Renal cortical epithelial cell (primary cell): ENCODE data around the gene KRTAP12-1. TPM values are rescaled to one million over a fixed set of nuclear protein-coding genes. Genes with fewer than 3 reads are reported as not detected.
"Not testable (repeated sequence)": the region's sequence is repeated elsewhere in the genome, so short reads cannot be mapped to it uniquely, and the experiment has no call there.

ENCODE experiments used
- DNase-seq: peaks from one replicate; pipeline ENCODE4 v3.0.0-alpha.2; 2011; ENCODE audit warnings: low read depth
- total RNA-seq: library from RNA; depleted of rRNA; stranded (reverse); fragments of >200 nt; gene quantifications from 2 replicates; pipeline ENCODE4 v1.2.3, GENCODE V29; 2014

The KRTAP12-1 gene
- total RNA-seq, 1 donor from 2014 or later: not detected

DNA sequence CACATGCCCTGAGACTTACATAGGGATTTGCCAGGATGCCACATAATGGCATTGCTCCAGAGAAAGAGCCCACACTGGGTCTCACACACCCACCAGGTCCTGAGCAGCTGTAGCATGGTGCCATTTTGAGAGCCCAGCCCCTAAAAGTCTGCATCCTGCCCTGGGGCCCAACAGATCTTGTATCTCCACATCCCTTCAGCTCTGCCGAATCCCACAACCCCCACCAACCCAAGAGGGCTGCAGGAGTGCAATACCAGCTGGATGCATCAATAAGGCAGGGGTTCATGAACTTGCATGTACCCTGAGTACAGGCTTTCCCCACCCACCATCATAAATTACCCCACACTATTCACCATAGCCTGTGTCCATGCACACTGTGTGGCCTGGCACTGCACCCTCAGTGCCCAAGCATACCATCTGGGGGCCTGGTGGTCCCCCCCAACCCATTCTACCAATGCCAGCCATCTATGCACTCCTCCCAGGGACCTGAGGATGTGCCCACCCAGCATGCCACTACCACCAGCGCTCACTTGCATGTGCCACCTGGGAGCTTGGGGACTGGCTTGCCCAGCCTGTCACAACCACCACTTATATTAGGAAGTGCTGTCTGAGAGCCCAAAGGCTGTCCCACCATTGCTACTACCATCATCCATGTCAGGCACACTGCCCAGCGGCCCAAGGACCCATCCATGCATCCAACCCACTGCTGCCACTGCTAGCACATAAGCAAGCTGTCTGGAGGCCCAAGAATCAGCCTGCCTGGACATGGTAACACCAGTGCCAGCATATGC lies 11.1 kb downstream of the KRTAP12-1 start:
- DNase-seq: no peak

DNA sequence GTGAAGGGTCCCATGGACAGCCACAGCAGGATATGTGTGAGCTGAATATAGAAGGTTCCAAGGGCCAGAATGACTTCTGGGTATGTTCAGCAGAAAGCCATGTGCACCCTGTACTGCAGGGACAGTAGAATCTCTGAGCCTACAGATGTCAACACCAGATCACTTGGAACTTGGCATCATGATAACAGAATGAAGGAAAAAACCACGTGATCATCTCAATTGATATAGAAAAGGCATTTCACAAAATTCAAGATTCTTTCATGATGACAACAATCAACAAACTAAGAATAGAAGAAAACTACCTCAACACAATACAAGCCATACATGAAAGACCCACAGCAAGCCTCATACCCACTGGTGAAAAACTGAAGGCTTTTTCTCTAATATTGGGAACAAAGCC lies 14.4 kb downstream of the KRTAP12-1 start:
- no peak for DNase-seq

DNA sequence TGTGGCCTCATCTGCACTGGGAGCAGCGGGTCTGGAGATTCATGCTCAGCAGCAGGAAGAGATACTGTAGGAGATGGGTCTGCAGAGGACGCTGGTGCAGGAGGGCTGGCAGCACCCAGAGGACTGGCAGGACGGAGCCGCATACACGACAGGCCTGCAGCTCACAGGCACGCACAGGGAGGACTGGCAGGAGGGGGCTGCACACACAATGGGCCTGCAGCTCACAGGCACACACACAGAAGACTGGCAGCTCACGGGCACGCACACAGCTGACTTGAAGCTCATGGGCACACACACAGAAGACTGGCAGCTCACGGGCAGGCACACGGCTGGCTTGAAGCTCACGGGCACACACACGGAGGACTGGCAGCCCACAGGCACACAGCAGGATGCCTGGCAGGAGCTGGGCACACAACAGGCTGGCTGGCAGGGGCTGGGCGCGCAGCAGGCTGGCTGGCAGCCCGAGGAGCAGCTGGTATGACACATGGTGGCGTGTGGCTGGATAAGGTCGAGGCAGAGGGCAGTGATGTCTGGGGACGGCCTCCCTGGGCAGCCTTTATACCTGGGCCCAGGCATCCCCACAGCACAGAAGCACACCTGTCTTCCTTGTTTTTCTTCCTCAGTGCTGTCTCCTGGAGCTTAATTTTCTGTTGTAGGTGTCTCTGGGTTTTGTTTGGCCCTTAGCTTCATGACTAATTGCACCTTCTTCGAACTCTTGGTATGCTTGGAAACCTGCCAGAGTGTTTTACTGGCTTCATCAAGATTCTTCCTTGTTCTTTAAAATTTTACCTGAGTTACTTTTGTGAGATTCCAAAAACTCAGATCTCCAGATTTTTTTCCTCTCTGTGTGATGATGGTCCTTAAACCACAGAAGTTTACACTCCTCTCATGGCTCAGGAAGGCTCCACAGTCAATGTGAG lies 15.3 kb downstream of the KRTAP12-1 start, which contains the start of gene KRTAP12-2:
TSS of gene KRTAP12-2 (minus strand) at position 527 of the 920 bp plus-strand sequence. CDS start at position 486, 41 bp downstream.
- DNase-seq: no peak

DNA sequence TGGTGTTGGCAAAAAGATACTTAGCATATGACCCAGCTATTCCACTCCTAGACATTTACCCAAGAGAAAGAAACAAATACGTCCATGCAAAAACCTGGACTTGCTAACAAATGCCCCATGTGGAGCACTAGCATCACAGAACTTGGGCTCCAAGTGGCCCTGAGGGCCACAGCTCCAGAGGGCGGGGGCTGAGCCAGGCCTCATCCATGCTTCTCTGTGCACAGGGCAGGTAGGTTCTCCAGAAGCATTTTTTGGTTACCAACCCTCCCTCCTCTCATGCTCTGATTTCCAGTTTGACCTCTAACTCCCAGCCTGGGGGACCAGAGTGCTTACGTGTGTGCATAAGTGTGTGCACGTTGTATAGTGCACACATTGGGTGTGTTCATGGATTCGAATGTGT lies 17.3 kb downstream of the KRTAP12-1 start:
- no peak for DNase-seq

DNA sequence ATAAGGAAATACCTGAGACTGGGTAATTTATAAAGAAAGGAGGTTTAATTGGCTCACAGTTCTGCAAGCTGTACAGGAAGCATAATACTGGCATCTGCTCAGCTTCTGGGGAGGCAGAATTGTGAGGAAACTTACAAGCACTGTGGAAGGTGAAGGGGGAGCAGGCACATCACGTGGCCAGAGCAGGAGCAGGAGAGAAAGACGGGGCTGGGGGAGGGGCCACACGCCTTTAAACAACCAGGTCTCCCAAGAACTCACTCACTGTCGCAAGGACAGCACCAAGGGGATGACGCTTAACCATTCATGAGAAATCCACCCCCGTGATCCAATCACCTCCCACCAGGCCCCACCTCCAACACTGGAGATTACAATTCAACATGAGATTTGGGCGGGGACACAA lies 20.4 kb downstream of the KRTAP12-1 start:
- not testable (repeated sequence) for DNase-seq

DNA sequence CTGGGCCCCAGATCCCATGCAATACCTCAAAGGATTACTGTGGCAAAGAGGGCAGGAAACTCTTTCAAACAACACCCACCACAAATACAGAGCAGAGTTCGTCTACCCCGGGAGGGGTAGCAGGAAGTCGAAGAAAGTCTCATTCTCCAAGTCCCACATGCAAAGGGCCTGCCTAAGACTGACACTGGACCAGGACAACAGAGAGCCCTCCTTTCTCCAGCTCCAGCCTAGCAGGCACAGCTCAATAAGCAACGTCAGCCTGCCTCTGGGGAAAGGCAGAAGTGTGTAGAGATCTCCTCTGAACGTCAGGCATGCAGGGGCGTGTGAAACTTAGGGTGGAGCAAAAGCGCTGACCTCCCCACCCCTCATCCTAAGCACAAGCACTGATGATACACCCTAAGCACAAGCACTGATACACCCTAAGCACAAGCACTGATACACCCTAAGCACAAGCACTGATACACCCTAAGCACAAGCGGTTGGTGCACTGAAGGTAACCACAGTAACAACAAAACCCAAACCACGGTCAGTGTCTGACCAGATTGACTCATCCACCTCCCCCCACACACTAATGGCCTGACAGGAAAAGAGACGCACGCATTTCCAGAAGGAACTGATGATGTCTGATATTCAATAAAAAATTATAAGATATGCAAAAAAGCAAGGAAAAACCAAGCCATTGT lies 22.9 kb downstream of the KRTAP12-1 start:
- DNase-seq: no peak

DNA sequence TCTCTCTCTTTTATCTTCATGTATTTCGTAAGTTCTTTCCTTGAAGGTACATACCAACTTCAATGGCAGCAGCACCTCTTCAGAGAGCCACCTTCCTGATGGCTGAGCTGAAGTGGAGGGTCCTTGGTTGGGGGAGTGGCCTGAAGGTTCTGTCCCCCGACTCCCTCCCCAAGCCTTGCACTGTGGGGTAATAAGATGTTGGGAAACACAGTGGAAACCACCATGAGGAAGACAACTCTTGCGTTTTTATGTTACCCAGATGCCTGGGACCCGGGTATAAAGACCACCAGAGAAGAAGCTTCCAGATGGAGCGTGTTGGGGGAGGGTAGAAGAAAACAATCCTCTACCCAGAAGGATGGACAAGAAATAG lies 23.4 kb downstream of the KRTAP12-1 start:
- no peak for DNase-seq

DNA sequence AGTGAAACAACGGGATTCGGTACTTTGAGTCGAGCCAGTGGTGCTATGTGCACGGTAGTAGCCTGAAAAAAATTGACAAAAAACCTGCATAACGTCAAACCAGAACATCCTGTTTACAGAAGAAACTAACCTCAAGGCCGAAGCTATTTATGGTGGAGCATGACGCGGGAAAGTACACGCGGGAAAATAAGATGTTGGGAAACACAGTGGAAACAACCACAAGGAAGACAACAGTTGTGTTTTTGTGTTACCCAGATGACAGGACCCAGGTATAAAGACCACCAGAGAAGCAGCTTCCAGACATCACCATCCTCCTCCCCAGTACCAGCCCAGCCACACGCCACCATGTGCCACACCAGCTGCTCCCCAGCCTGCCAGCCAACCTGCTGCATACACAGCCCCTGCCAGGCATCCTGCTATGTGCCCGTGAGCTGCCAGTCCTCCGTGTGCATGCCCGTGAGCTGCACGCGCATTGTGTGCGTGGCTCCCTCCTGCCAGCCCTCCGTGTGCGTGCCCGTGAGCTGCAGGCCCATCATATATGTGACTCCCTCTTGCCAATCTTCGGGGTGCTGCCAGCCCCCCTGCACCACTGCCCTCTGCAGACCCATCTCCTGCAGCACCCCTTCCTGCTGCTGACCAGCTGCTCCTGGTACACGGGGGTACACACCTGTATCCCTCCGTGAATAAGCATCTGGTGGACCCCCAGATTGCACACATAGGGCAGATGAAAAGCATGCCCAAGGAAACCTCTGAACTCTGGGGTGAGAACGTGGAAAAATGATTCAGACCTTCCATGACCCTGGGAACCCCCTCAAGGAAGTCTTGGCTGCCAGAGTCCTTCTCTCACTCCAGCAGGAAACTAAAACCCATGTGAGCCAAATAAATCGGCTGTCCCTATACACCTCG lies 24.1 kb downstream of the KRTAP12-1 start, which contains the start of gene KRTAP12-3:
TSS of gene KRTAP12-3 (plus strand) at position 298 of the 906 bp plus-strand sequence. CDS start at position 346, 48 bp downstream.
- DNase-seq: no peak

DNA sequence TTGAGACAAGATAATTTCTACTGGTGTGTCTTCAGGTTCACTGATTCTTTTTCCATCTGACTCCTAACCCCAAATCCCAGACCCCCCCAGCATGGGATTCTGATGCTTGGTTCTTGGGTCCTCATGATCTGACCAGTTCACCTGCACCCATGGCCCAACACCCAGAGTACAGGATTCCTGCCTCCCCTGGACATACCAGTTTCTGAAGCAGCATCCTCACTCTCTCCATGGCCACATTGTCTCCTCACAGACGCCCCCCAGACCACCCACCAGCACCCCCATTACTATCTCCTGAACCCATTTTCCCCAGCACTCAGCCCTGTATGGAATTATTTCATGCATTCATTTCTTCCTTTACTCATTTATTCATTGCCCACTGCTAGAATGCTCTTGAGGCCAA lies 25.1 kb downstream of the KRTAP12-1 start:
- DNase-seq: no peak

DNA sequence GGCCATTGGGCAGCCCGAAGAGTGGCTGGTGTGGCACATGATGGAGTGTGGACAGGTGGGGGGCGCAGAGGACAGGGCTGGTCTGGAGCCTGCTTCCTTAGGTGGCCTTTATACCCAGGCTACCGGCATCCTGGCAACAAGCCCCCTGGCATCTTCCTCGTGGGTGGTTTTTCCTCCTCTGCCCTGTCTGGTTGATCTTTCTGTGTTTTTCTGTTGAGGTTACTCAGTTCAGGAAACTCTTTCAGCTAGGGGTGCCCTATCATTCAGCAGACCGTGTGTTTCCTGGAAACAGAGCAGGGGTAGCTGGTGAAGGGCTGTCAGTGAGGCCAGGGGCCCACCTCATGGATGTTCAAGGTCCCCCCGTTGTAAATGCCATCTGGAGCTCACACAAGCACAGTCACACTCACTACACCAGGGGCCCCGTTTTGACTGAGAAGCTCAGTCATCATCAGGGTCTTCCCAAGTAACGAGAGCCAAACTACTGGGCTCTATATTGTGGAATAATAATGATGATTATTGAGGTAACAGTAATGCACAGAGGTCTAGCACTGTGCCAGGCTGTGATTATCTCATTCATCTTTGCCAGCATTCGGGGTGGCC lies 27.3 kb downstream of the KRTAP12-1 start, which contains the start of gene KRTAP12-4:
TSS of gene KRTAP12-4 (minus strand) at position 84 of the 600 bp plus-strand sequence. CDS start at position 39, 45 bp downstream.
- DNase-seq: no peak

DNA sequence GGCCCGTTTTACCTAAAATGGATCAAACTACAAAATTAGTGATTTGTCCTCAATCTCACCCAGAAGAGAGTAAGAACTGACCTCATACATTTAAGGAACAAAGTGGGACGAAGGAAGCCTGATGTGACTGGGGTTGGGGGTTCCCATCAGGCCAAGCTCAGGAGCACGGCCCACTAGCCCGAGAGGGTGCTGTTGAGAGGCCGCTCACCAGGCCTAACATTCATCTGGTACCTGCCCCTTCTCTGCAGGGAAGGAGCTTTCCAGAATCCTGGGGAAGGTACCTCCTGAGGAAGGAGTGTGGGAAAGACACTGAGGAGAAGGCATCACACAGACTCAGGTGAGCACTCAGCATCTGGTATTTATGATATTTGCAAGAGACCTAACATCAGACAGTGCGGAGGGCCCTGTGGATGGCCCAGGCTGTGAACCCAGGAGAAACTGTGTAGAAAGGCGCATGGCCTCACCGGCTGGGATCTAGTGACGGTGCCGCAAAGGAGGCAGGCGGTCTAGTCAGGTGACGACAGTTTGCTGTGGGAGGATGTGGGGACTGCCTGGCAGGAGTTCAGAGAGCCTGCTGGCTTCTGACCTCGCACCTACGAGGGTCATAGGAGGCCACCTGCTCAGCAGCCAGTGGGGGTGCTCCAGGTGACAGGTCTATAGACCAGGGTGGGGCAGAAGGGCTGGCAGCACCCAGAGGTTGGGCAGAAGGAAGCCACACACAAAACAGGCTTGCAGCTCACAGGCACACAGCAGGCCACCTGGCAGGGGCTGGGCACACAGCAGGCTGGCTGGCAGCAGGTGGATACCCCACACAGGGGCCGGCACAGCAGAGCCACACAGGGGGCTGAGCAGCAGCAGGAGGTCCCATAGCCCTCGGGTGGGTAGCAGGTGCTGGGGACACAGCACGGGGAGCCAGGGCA lies 28.0 kb downstream of the KRTAP12-1 start:
- DNase-seq: no peak

DNA sequence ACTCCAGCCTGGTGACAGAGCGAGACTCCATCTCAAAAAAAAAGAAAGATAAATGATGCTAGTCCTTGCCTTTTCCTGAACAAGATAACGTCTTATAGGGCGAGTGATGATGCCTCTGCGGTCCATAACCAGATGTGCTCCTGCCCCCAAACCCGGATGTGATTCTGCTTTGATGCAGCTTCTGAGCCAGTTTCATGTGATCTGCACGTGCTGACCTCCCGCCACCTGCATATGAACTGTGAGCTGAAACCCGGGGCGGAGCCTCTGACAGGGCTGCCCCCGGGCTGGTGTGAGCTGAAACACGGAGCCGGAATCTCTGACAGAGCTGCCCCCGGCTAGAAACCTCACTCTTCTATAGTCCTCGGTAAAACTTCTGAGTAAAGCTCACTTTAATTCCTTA lies 28.8 kb downstream of the KRTAP12-1 start:
- DNase-seq: no peak

DNA sequence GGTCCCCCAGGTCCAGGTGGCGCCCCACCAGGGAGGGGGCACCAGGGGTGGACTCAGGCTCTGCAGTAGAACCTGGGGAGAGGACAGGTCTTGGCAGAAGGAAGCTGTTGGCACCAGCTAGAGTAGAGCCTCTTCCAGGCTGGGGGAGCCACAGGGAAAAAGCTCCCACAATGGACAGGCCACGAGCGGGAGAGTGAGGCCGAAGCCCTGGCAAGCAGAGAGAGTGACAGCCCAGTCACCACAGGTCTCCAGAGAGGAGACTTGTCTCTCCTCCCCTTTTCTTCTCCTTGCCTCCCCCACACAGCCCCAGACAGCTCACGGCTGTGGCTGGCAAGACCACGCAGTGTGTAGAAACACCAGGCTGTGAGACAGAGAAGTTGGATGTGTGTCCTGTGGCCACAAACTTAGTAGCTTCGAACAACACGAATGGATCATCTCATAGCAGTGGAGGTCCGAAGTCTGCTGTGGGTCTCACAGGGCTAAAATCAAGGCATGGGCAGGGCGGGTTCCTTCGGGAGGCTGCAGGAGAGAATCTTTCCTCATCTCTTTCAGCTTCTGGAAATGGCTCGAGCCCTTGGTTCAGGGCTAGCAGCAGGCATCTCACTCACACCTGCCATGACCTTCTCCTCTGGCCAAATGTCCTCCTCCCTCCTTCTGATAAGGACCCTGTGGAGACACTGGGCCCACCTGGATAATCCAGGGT lies 30.8 kb downstream of the KRTAP12-1 start:
- DNase-seq: no peak

DNA sequence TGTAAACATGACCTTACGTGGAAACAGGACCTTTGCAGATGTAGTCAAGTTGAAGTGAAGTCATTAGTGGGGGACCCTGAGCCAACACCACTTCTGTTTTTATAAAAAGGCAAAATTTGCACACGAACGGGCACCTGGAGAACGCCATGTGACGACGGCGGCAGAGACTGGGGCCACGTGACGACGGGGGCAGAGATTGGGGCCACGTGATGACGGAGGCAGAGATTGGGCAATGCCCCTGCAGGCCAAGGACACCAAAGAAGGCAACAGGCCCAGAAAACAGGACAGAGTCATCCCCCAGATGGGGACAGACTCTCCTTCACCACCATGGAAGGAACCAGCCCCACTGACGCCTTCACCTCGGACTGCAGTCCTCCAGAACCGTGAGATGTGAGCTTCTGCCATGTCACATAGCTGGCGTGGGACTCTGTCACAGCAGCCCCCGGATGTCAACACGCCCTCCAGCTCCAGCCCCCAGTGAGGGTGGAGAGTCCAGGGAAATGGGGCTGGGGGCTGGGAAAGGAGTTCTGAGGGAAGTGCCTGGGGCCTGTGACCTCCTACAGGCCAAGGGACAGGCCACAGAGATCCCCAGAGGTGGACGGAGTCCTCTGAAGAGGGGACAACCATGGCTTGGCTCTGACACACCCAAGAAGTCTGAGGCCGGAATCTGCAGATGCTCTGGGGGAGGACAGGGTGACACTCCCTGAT lies 31.5 kb downstream of the KRTAP12-1 start:
- DNase-seq: no peak

DNA sequence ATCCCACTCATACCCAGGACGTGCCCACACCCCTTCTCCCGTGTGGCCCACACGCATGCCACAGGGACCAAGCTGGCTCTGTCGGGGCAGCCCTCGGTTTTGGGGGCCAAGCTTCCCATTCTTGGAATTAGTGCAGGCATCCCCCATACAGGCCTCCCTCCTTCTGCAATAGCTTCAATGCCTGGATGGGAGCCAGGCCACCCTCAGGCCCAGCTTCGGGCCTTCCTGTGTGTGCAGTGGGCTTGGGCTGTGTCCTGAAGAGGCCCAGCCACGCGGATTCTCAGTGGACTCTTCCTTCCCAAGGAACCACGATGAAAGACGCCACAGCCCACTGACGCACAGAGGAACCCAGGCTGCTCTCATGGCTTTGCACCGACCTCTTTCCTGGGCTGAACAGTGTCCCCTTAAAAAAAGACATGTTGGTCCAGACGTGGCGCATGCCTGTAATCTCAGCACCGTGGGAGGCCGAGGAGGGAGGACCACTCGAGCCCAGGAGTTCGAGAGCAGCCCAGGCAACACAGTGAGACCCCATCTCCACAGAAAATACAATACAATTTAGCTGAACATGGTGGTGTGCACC lies 32.4 kb downstream of the KRTAP12-1 start:
- DNase-seq: no peak

DNA sequence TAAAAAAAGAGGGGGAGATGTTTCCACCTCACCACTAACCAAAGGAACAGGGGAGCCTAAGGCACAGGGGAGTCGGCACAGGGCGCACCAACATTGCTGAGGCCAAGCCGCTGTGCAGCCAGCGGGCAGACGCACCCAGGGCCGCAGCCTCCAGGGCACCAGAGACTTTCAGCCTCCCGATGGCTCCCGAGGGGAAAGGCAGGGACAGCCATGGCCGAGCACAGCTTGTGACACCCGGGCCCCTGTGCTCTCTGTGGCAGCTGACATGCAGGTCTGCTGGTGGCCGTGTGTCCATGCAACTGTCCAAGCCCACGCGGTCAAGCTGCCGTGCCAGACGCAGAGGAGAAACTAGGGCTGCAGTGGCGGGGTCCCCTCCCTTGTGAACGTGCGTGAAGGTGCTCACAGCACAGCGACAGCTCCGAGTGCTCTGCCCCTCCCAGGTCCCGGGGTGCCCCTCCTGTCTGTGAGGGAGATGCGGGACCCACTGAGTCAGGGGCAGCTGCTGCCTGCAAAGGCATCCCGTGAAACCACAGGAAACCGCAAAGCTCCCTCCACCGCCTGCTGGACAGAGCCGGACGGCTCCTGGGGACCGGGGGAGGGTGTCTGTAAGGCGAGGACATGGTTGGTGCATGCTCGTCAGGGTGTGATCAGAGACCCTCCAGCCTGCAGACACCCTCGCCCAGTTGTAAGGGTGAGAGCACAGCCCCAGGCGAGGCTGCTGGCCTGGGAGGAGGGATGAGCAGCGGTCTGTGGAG lies 33.2 kb downstream of the KRTAP12-1 start:
- no peak for DNase-seq

DNA sequence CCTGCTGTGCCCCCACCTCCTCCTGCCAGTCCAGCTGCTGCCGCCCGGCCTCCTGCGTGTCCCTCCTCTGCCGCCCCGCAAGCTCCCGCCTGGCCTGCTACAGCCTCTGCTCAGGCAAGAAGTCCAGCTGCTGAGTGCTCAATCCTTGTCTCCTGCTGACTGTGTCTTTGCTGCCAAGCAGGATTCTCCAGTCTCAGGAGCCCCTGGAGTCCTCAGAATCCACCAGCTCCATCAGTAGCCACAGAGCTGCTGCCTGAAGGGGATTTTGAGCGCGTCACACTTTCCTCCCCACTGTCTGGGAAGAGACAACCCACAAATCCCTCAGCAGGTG lies 34.8 kb downstream of the KRTAP12-1 start:
- no peak for DNase-seq
